HCT116 (cell line): Measurements from ENCODE around the gene SERAC1. TPM values are rescaled to one million over a fixed set of nuclear protein-coding genes. Genes with fewer than 3 reads are reported as not detected.

Experiments
- ATAC-seq: fragments of 200-7000 bp; cut with Tn5 transposase; 2 replicates; pipeline ENCODE4 v1.9.1; 2020; ENCODE audit warnings: mild to moderate bottlenecking, moderate library complexity
- Bru-seq: library from RNA; stranded (reverse); fragments of 400-500 nt; gene quantifications from one replicate; lab custom pipeline; 2021; lab: Mats Ljungman, UMichigan
- BruChase-seq, 2 experiments: library from RNA; stranded (reverse); fragments of 400-500 nt; gene quantifications; one replicate each; lab custom pipeline; 2021; lab: Mats Ljungman, UMichigan
- BruUV-seq: library from RNA; stranded (reverse); fragments of 400-500 nt; replicated peaks from 2 replicates; lab custom pipeline; 2021; lab: Mats Ljungman, UMichigan
- CTCF ChIA-PET: fragments of 300-600 bp; sonication (Branson Sonifier 250); formaldehyde crosslinking; loops from one replicate; lab custom pipeline; 2021; ENCODE audit warnings: antibody characterized with exemption; lab: Charles Lee
- POLR2A ChIA-PET: fragments of 300-600, 350-600 bp; sonication (Branson Sonifier 250); formaldehyde crosslinking; loops from one replicate; lab custom pipeline; 2021; ENCODE audit warnings: antibody characterized with exemption; lab: Charles Lee
- RAD21 ChIA-PET, 2 experiments: fragments of 300-600 bp; sonication (Branson Sonifier 250); formaldehyde crosslinking; loops; one replicate each; lab custom pipeline; 2023; ENCODE audit warnings: low total read pairs in 2 of 2; ENCODE audit not compliant: uncharacterized antibody in 2 of 2, unreplicated experiment in 2 of 2, low non-redundant PET in 1 of 2; lab: Charles Lee
- DNase-seq: peaks from one replicate; pipeline ENCODE4 v3.0.0-alpha.2; 2010; ENCODE audit warnings: low read depth, low spot score
- H2AFZ ChIP-seq: fragments of 200-600 bp; shearing (Covaris generic), sonication (generic); 2 replicates; pipeline ENCODE4 v1.6.1; 2017; ENCODE audit warnings: low read depth, mixed run types, mixed read lengths, antibody characterized with exemption, low read length; ENCODE audit not compliant: poor library complexity, severe bottlenecking
- H3K27ac ChIP-seq: 2 replicates; pipeline ENCODE4 v1.5.1; 2012; ENCODE audit warnings: low read depth, low read length
- H3K27me3 ChIP-seq: fragments of 200-600 bp; sonication (generic); 2 replicates; pipeline ENCODE4 v1.6.1; 2016; ENCODE audit warnings: mixed run types, low read length, mixed read lengths; ENCODE audit not compliant: insufficient read depth
- H3K36me3 ChIP-seq, 2 experiments: fragments of 200-500 bp in 1 of 2; fragments of 200-600 bp in 1 of 2; sonication (Bioruptor generic) in 1 of 2; sonication (generic) in 1 of 2; 2 replicates each; pipeline versions ENCODE4 v1.5.1 to v1.6.1; 2014 to 2016; ENCODE audit warnings: low read length in 2 of 2, inconsistent platforms in 1 of 2, mixed read lengths in 1 of 2, mixed run types in 1 of 2; ENCODE audit not compliant: insufficient read depth in 2 of 2, control insufficient read depth in 1 of 2
- H3K4me1 ChIP-seq, 2 experiments: fragments of 200-600 bp in 1 of 2; sonication (generic) in 1 of 2; 2 replicates each; pipeline versions ENCODE4 v1.5.1 to v1.6.1; 2012 to 2017; ENCODE audit warnings: low read length in 2 of 2, inconsistent platforms in 1 of 2, mild to moderate bottlenecking in 1 of 2, mixed read lengths in 1 of 2, mixed run types in 1 of 2, moderate library complexity in 1 of 2; ENCODE audit not compliant: insufficient read depth in 2 of 2, control insufficient read depth in 1 of 2
- H3K4me2 ChIP-seq: fragments of 200-600 bp; sonication (generic); 2 replicates; pipeline ENCODE4 v1.6.1; 2017; ENCODE audit warnings: mixed run types, low read length, mixed read lengths
- H3K4me3 ChIP-seq, 2 experiments: fragments of 200-600 bp in 1 of 2; sonication (generic) in 1 of 2; replicated peaks in 1 of 2; 2 replicates each; pipeline ENCODE4 v1.5.1; 2011 to 2016; ENCODE audit warnings: low read length in 2 of 2, control low read depth in 1 of 2, low read depth in 1 of 2, mild to moderate bottlenecking in 1 of 2, mixed read lengths in 1 of 2, mixed run types in 1 of 2
- H3K79me2 ChIP-seq: fragments of 200-600 bp; sonication (generic); 2 replicates; pipeline ENCODE4 v1.6.1; 2017; ENCODE audit warnings: mild to moderate bottlenecking, mixed run types, low read length, moderate library complexity, mixed read lengths; ENCODE audit not compliant: insufficient read depth
- H3K9ac ChIP-seq: fragments of 200-600 bp; sonication (generic); 2 replicates; pipeline ENCODE4 v1.6.1; 2016; ENCODE audit warnings: low read length, mixed read lengths
- H3K9me2 ChIP-seq: fragments of 200-600 bp; sonication (generic), shearing (Covaris generic); 2 replicates; pipeline ENCODE4 v1.6.1; 2017; ENCODE audit warnings: mixed run types, mild to moderate bottlenecking, moderate library complexity; ENCODE audit not compliant: insufficient read depth
- H3K9me3 ChIP-seq, 2 experiments: fragments of 200-500 bp in 1 of 2; fragments of 200-600 bp in 1 of 2; sonication (Bioruptor generic) in 1 of 2; sonication (generic) in 1 of 2; 2 replicates each; pipeline ENCODE4 v1.6.1; 2014 to 2017; ENCODE audit warnings: low read length in 2 of 2, mixed read lengths in 2 of 2, inconsistent platforms in 1 of 2, low read depth in 1 of 2, mild to moderate bottlenecking in 1 of 2, mixed run types in 1 of 2, moderate library complexity in 1 of 2; ENCODE audit not compliant: control insufficient read depth in 1 of 2, insufficient read depth in 1 of 2
- H4K20me1 ChIP-seq: fragments of 200-600 bp; sonication (generic), shearing (Covaris generic); 2 replicates; pipeline ENCODE4 v1.6.1; 2017; ENCODE audit warnings: mixed run types, mild to moderate bottlenecking, moderate library complexity; ENCODE audit not compliant: insufficient read depth
- CBX3 ChIP-seq: IDR thresholded peaks from 2 replicates; pipeline ENCODE4 v1.6.1; 2012; ENCODE audit warnings: low read depth
- EGR1 ChIP-seq: IDR thresholded peaks from 2 replicates; pipeline ENCODE4 v1.6.1; 2012; ENCODE audit warnings: low read depth
- REST ChIP-seq: IDR thresholded peaks from 2 replicates; pipeline ENCODE4 v1.6.1; 2012; ENCODE audit warnings: low read depth
- SIN3A ChIP-seq: IDR thresholded peaks from 2 replicates; pipeline ENCODE4 v1.6.1; 2012; ENCODE audit warnings: low read depth
- SRF ChIP-seq: IDR thresholded peaks from 2 replicates; pipeline ENCODE4 v1.6.1; 2012; ENCODE audit warnings: low read depth
- TCF7L2 ChIP-seq: IDR thresholded peaks from 2 replicates; pipeline ENCODE4 v1.7.0; 2011; ENCODE audit warnings: borderline replicate concordance, inconsistent platforms; ENCODE audit not compliant: insufficient read depth, insufficient read length; ENCODE audit errors: extremely low read depth
- YY1 ChIP-seq: IDR thresholded peaks from 2 replicates; pipeline ENCODE4 v1.6.1; 2011; ENCODE audit warnings: low read length, low read depth, moderate library complexity, mild to moderate bottlenecking; ENCODE audit not compliant: insufficient replicate concordance; ENCODE audit errors: extremely low read depth
- ZNF274 ChIP-seq: fragments of 200-500 bp; sonication (Bioruptor generic); IDR thresholded peaks from 2 replicates; pipeline ENCODE4 v1.6.1; 2014; ENCODE audit warnings: mild to moderate bottlenecking, low read depth, low read length, inconsistent platforms
- intact Hi-C: fragments of 100-400 bp; cut with micrococcal nuclease; formaldehyde crosslinking; loops from 2 replicates; pipeline ENCODE4 v1.10.0; 2022
- long read RNA-seq: library from polyadenylated mRNA; unstranded; transcript quantifications from one replicate; pipeline ENCODE4 v2.0.0, GENCODE V29; 2021; ENCODE audit not compliant: unreplicated experiment
- polyA plus RNA-seq: library from polyadenylated mRNA; unstranded; fragments of >200 nt; gene quantifications from 2 replicates; pipeline ENCODE4 v1.2.1, GENCODE V29; 2012; ENCODE audit warnings: missing spikeins
- total RNA-seq: library from RNA; stranded (reverse); gene quantifications from one replicate; pipeline ENCODE4 v1.2.1, GENCODE V29; 2021; ENCODE audit not compliant: unreplicated experiment
- TF ChIP-seq, protein P1 (sequence below): IDR thresholded peaks from 2 replicates; pipeline ENCODE4 v1.6.1; 2012
- TF ChIP-seq, protein P2 (sequence below), 3 experiments: fragments of 200-600 bp in 1 of 3; sonication (generic) in 1 of 3; IDR thresholded peaks in 2 of 3; conservative IDR thresholded peaks in 1 of 3; 2 replicates each; pipeline ENCODE4 v1.5.1; 2012 to 2017; ENCODE audit warnings: low read depth in 2 of 3, low read length in 2 of 3, antibody characterized with exemption in 1 of 3, borderline replicate concordance in 1 of 3, control low read depth in 1 of 3, mild to moderate bottlenecking in 1 of 3, mixed read lengths in 1 of 3, mixed run types in 1 of 3, moderate library complexity in 1 of 3; ENCODE audit not compliant: insufficient read depth in 1 of 3

The SERAC1 gene
- total RNA-seq (7.6 TPM), Bru-seq, nascent RNA (percentile 54 among the genes with signal in this experiment), BruChase-seq, experiment 1, labeled RNA remaining after a 6-hour chase (percentile 51 among the genes with signal in this experiment), BruChase-seq, experiment 2, labeled RNA remaining after a 2-hour chase (percentile 52 among the genes with signal in this experiment)
- polyA plus RNA-seq = 3.1 and 4.1 TPM in 2 replicates
- long read RNA-seq, transcript SERAC1-202 (17 exons, 3,940 nt) = major isoform, 10 of 17 reads
- long read RNA-seq, partial matches to known transcripts = 1 of 17 reads
- long read RNA-seq, other reads (novel, unspliced or antisense) = 5 of 17 reads

GRCh38 chr6:158168040-158168289 is at the start of gene SERAC1:
Gene SERAC1, minus strand, starts transcription at chr6:158168262. Its CDS starts 9,899 bp downstream, at chr6:158158363.
- ChIA-PET RAD21 (no interaction called here), CTCF (no interaction called here), POLR2A (no interaction called here)
- intact Hi-C loops = no loop called here
- Histone ChIP-seq H3K4me3 (peak within 1 kb of the TSS; percentile 69 to 94), H3K27ac (peak within 1 kb of the TSS; percentile 85), H4K20me1 (no peaks in the 10 kb centered on the region), H3K4me2 (peak within 1 kb of the TSS; percentile 96), H3K4me1 (peaks cover 17 to 31% of the 10 kb centered on the region in 2 experiments; a peak in 3 of 4 replicates), H3K9ac (peak within 1 kb of the TSS; percentile 92), H3K27me3 (no peaks in the 10 kb centered on the region), H3K79me2 (peaks cover under 1% of the 10 kb centered on the region; the same call in 1 of the 2 replicates), H3K9me3 (no peaks in the 10 kb centered on the region), H2AFZ (peak within 1 kb of the TSS; percentile 76), H3K9me2 (no peaks in the 10 kb centered on the region), H3K36me3 (no peaks in the 10 kb centered on the region; a peak in 1 of 4 replicates)
- no TSS peak for BruUV-seq
- DNase-seq (no peak), ATAC-seq (peak; percentile 71)
- TF ChIP-seq ZNF274 (no peak), EGR1 (peak; percentile 81), CBX3 (no peak)

DNA sequence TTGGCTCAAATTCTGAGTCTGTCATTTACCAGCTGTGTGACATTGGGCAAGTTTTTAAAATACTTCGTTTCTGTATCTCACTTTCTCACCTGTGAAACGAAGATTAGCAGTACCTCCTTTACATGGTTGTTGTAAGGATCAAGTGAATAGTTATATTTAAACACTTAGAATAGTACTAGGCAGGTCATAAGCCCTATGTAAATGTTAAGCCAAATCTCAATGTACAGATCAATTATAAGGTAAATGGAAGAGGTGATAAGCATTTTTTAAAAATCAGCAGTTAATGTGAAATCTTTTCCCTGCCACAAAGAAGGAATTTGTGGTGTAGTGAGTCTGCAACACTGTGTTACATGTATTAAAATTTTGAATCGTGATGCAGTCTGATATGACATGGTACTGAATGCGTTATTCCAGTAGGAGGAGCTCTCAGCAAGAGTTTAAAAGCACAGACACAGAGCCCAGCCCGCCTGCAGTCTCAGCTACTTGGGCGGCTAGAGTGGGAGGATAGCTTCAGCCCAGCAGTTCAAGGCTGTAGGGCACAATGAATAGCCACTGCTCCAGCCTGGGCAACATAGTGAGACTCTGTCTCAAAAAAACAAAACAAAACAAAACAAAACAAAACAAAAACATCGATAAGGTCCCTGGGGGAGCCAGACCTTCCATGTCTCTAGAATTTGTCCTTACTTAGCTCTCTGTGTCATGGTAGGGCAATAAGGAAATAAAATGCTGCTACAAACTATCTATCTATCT is 46.0 kb upstream of the SERAC1 start:
- BruUV-seq = no TSS peak
- Histone ChIP-seq H3K9ac (no peak overlapping the region), H2AFZ (peak overlapping the region; percentile 55), H3K27me3 (no peaks in the 10 kb centered on the region), H3K79me2 (no peaks in the 10 kb centered on the region), H3K9me2 (no peaks in the 10 kb centered on the region), H3K4me3 (no peak overlapping the region), H3K27ac (no peak overlapping the region), H3K9me3 (peaks cover 0 to 3% of the 10 kb centered on the region in 2 experiments; a peak in 1 of 4 replicates), H3K4me2 (peak overlapping the region; percentile 27), H3K36me3 (no peaks in the 10 kb centered on the region), H4K20me1 (no peaks in the 10 kb centered on the region), H3K4me1 (peaks cover 0 to 19% of the 10 kb centered on the region in 2 experiments; a peak in 3 of 4 replicates)
- intact Hi-C loops = loop anchor here (2.0 kb wide), 1 partner anchor 477 kb away; no protein-coding TSS in a partner anchor
- POLR2A ChIA-PET = interaction anchor here (0.6 to 1.0 kb wide), 2 partner anchors 11 to 535 kb away, joined by 4 to 5 read pairs; no protein-coding TSS in a partner anchor
- RAD21 ChIA-PET = interaction anchor here (0.6 to 1.2 kb wide), 7 partner anchors 356 to 477 kb away, joined by 3 to 9 read pairs (median 4); no protein-coding TSS in a partner anchor
- peak; percentile 100 for ATAC-seq
- DNase-seq = peak; percentile 75
- CTCF ChIA-PET = interaction anchor here (0.6 to 2.2 kb wide), 22 partner anchors 9 to 921 kb away, joined by 3 to 56 read pairs (median 4); partner anchors contain the start of gene DYNLT1
- TF ChIP-seq SRF (no peak), YY1 (peak; percentile 39), TCF7L2 (no peak), CBX3 (0 out of 2 replicates have a peak, but pooled peaks have one; percentile 46), REST (no peak), SIN3A (no peak)
- TF ChIP-seq, protein P1, sequence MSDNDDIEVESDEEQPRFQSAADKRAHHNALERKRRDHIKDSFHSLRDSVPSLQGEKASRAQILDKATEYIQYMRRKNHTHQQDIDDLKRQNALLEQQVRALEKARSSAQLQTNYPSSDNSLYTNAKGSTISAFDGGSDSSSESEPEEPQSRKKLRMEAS = no peak
- TF ChIP-seq, protein P2, sequence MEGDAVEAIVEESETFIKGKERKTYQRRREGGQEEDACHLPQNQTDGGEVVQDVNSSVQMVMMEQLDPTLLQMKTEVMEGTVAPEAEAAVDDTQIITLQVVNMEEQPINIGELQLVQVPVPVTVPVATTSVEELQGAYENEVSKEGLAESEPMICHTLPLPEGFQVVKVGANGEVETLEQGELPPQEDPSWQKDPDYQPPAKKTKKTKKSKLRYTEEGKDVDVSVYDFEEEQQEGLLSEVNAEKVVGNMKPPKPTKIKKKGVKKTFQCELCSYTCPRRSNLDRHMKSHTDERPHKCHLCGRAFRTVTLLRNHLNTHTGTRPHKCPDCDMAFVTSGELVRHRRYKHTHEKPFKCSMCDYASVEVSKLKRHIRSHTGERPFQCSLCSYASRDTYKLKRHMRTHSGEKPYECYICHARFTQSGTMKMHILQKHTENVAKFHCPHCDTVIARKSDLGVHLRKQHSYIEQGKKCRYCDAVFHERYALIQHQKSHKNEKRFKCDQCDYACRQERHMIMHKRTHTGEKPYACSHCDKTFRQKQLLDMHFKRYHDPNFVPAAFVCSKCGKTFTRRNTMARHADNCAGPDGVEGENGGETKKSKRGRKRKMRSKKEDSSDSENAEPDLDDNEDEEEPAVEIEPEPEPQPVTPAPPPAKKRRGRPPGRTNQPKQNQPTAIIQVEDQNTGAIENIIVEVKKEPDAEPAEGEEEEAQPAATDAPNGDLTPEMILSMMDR (IDR thresholded peaks at IDR 0.05 in 2 of 3, conservative IDR thresholded peaks at IDR 0.05 in 1 of 3; ENCODE audit: borderline replicate concordance in 1 of 3, insufficient read depth in 1 of 3, low read depth in 2 of 3, low read length in 2 of 3) = peak; percentile 72 to 81 (median 79)
